ENCODE measurements around the gene MTM1.

The MTM1 gene

GRCh38 chrX:150602296-150602695, 33.9 kb downstream of the MTM1 start:
- no peak for DNase-seq (ENCODE audit: low read depth in 4 of 4, low spot score in 1 of 4)

GRCh38 chrX:150602743-150603142, 34.3 kb downstream of the MTM1 start:
- DNase-seq (ENCODE audit: low read depth in 4 of 4, low spot score in 1 of 4), result no peak

GRCh38 chrX:150605603-150606002, 37.2 kb downstream of the MTM1 start:
- no peak for DNase-seq (ENCODE audit: low read depth in 4 of 4, low spot score in 1 of 4)

- no peak for DNase-seq (ENCODE audit: low read depth in 4 of 4, low spot score in 1 of 4)
Observed at GRCh38 chrX:150607201-150607600, 38.8 kb downstream of the MTM1 start.

GRCh38 chrX:150610043-150610442, 41.6 kb downstream of the MTM1 start:
- no peak for DNase-seq (ENCODE audit: low read depth in 4 of 4, low spot score in 1 of 4)

GRCh38 chrX:150610446-150610845, 42.0 kb downstream of the MTM1 start:
- DNase-seq (ENCODE audit: low read depth in 4 of 4, low spot score in 1 of 4), result no peak

GRCh38 chrX:150615356-150615755, 46.9 kb downstream of the MTM1 start:
- no peak for DNase-seq (ENCODE audit: low read depth in 4 of 4, low spot score in 1 of 4)

- no peak for DNase-seq (ENCODE audit: low read depth in 4 of 4, low spot score in 1 of 4)
Observed at GRCh38 chrX:150616179-150616862, 47.9 kb downstream of the MTM1 start.

GRCh38 chrX:150616863-150617198, 48.4 kb downstream of the MTM1 start:
- DNase-seq (ENCODE audit: low read depth in 4 of 4, low spot score in 1 of 4), result no peak

- no peak for DNase-seq (ENCODE audit: low read depth in 4 of 4, low spot score in 1 of 4)
Observed at GRCh38 chrX:150621652-150622051, 53.2 kb downstream of the MTM1 start.

- no peak for DNase-seq (ENCODE audit: low read depth in 4 of 4, low spot score in 1 of 4)
Observed at GRCh38 chrX:150623583-150623982, 55.2 kb downstream of the MTM1 start.

- no peak for DNase-seq (ENCODE audit: low read depth in 4 of 4, low spot score in 1 of 4)
Observed at GRCh38 chrX:150625097-150625496, 56.7 kb downstream of the MTM1 start.

- no peak for DNase-seq (ENCODE audit: low read depth in 4 of 4, low spot score in 1 of 4)
Observed at GRCh38 chrX:150625875-150626274, 57.5 kb downstream of the MTM1 start.

GRCh38 chrX:150627957-150628356, 59.5 kb downstream of the MTM1 start:
- no peak for DNase-seq (ENCODE audit: low read depth in 4 of 4, low spot score in 1 of 4)

GRCh38 chrX:150635952-150636351, 67.5 kb downstream of the MTM1 start:
- DNase-seq (ENCODE audit: low read depth in 4 of 4, low spot score in 1 of 4), result no peak

- no peak for DNase-seq (ENCODE audit: low read depth in 4 of 4, low spot score in 1 of 4)
Observed at GRCh38 chrX:150642423-150642822, 74.0 kb downstream of the MTM1 start.

GRCh38 chrX:150643271-150643670, 74.8 kb downstream of the MTM1 start:
- DNase-seq (ENCODE audit: low read depth in 4 of 4, low spot score in 1 of 4), result no peak

- DNase-seq (ENCODE audit: low read depth in 4 of 4, low spot score in 1 of 4), result no peak
Observed at GRCh38 chrX:150643958-150644357, 75.5 kb downstream of the MTM1 start.

- no peak for DNase-seq (ENCODE audit: low read depth in 4 of 4, low spot score in 1 of 4)
Observed at GRCh38 chrX:150644422-150644821, 76.0 kb downstream of the MTM1 start.

- no peak for DNase-seq (ENCODE audit: low read depth in 4 of 4, low spot score in 1 of 4)
Observed at GRCh38 chrX:150647331-150647730, 78.9 kb downstream of the MTM1 start.

- DNase-seq (ENCODE audit: low read depth in 4 of 4, low spot score in 1 of 4), result no peak
Observed at GRCh38 chrX:150648296-150648940, 80.0 kb downstream of the MTM1 start.

GRCh38 chrX:150649096-150649870, 80.9 kb downstream of the MTM1 start:
- DNase-seq (ENCODE audit: low read depth in 4 of 4, low spot score in 1 of 4), result no peak

All from stimulated activated CD4-positive, alpha-beta T cell treated with anti-CD3 and anti-CD28 coated beads, Interleukin-1b, Interleukin-23, amount 100 ng/mL, for 24 hours (primary cell).